OCI-LY1 (cell line): ENCODE measurements around the gene HMGCLL1.

Source experiments
- H2AFZ ChIP-seq: fragments of 200-600 bp; sonication (generic), shearing (Covaris generic); 2 replicates; pipeline ENCODE4 v1.6.0; 2014; ENCODE audit warnings: antibody characterized with exemption, mild to moderate bottlenecking, low read length
- H3F3A ChIP-seq: fragments of 200-600 bp; sonication (generic), shearing (Covaris generic); 2 replicates; pipeline ENCODE4 v1.6.0; 2014; ENCODE audit warnings: mild to moderate bottlenecking, antibody characterized with exemption, low read length, moderate library complexity; ENCODE audit not compliant: insufficient read depth
- H3K27ac ChIP-seq: fragments of 200-600 bp; sonication (generic); 2 replicates; pipeline ENCODE4 v1.5.1; 2014; ENCODE audit warnings: low read length, mixed run types, mild to moderate bottlenecking, low read depth; ENCODE audit not compliant: poor library complexity, severe bottlenecking
- H3K27me3 ChIP-seq: fragments of 200-600 bp; sonication (generic); 2 replicates; pipeline ENCODE4 v1.6.0; 2014; ENCODE audit warnings: antibody characterized with exemption, mild to moderate bottlenecking, low read length, moderate library complexity; ENCODE audit not compliant: insufficient read depth
- H3K36me3 ChIP-seq: fragments of 200-600 bp; sonication (generic); 2 replicates; pipeline ENCODE4 v1.6.1; 2014; ENCODE audit warnings: mild to moderate bottlenecking, antibody characterized with exemption, low read length, moderate library complexity, mixed read lengths; ENCODE audit not compliant: insufficient read depth
- H3K4me1 ChIP-seq: fragments of 200-600 bp; sonication (generic); 2 replicates; pipeline ENCODE4 v1.5.1; 2014; ENCODE audit warnings: mild to moderate bottlenecking, low read length, moderate library complexity; ENCODE audit not compliant: insufficient read depth, severe bottlenecking
- H3K4me2 ChIP-seq: fragments of 200-600 bp; sonication (generic), shearing (Covaris generic); 2 replicates; pipeline ENCODE4 v1.6.1; 2014; ENCODE audit warnings: low read length
- H3K4me3 ChIP-seq: fragments of 200-600 bp; sonication (generic); 2 replicates; pipeline ENCODE4 v1.5.1; 2014; ENCODE audit warnings: low read length, low read depth, mild to moderate bottlenecking, mixed read lengths; ENCODE audit not compliant: poor library complexity, severe bottlenecking
- H3K79me2 ChIP-seq: fragments of 200-600 bp; shearing (Covaris generic); 2 replicates; pipeline ENCODE4 v1.6.1; 2016; ENCODE audit warnings: mixed run types, low read length, mixed read lengths; ENCODE audit not compliant: insufficient read depth
- H3K9ac ChIP-seq: fragments of 200-600 bp; sonication (generic), shearing (Covaris generic); 2 replicates; pipeline ENCODE4 v1.6.1; 2014; ENCODE audit warnings: mild to moderate bottlenecking, low read length, mixed read lengths
- H3K9me2 ChIP-seq: fragments of 200-600 bp; sonication (generic), shearing (Covaris generic); 2 replicates; pipeline ENCODE4 v1.6.1; 2014; ENCODE audit warnings: low read depth, mild to moderate bottlenecking, low read length, mixed read lengths
- H3K9me3 ChIP-seq: fragments of 200-600 bp; shearing (Covaris generic); 2 replicates; pipeline ENCODE4 v1.6.1; 2014; ENCODE audit warnings: low read length, mixed read lengths
- H4K20me1 ChIP-seq: fragments of 200-600 bp; sonication (generic), shearing (Covaris generic); 2 replicates; pipeline ENCODE4 v1.6.0; 2016; ENCODE audit warnings: mild to moderate bottlenecking, low read length; ENCODE audit not compliant: insufficient read depth
- EZH2 ChIP-seq: fragments of 200-600 bp; sonication (generic), shearing (Covaris generic); IDR thresholded peaks from 2 replicates; pipeline ENCODE4 v1.8.0; 2017; ENCODE audit warnings: borderline replicate concordance, mixed run types, mild to moderate bottlenecking, antibody characterized with exemption, low read length, moderate library complexity, mixed read lengths
- TF ChIP-seq, protein P1 (sequence below): fragments of 200-600 bp; sonication (generic), shearing (Covaris generic); IDR thresholded peaks from 2 replicates; pipeline ENCODE4 v1.5.1; 2017; ENCODE audit warnings: mild to moderate bottlenecking, antibody characterized with exemption, low read length, moderate library complexity, mixed read lengths

Gene HMGCLL1

DNA sequence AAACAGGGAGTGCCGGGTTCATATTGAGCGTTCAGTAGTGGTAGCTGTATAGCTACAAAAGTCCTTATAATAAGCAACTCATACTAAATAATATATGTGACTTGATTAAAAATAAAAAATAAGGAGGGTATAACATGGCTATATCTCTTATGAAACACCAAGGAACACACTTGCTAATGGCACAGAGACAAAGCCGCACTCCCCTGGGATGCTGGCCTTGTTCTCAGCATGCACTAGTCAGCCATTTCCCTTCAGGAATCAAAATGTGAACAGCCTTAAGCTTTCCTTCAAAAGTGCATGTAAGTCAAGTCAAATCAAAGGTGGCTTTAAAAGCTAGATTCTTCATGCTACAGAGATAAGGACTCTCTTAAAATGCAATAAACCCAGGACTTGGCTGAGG lies 9.4 kb downstream of the HMGCLL1 start:
- no peak overlapping the region for H3K4me3 ChIP-seq
- H3K9ac ChIP-seq: no peak overlapping the region
- no peak overlapping the region for H3K27ac ChIP-seq
- no peaks in the 10 kb centered on the region for H3K36me3 ChIP-seq
- H3K79me2 ChIP-seq: no peaks in the 10 kb centered on the region
- H3K27me3 ChIP-seq: no peaks in the 10 kb centered on the region
- no peaks in the 10 kb centered on the region for H4K20me1 ChIP-seq
- no peak overlapping the region for H3K4me2 ChIP-seq
- TF ChIP-seq, protein P1, sequence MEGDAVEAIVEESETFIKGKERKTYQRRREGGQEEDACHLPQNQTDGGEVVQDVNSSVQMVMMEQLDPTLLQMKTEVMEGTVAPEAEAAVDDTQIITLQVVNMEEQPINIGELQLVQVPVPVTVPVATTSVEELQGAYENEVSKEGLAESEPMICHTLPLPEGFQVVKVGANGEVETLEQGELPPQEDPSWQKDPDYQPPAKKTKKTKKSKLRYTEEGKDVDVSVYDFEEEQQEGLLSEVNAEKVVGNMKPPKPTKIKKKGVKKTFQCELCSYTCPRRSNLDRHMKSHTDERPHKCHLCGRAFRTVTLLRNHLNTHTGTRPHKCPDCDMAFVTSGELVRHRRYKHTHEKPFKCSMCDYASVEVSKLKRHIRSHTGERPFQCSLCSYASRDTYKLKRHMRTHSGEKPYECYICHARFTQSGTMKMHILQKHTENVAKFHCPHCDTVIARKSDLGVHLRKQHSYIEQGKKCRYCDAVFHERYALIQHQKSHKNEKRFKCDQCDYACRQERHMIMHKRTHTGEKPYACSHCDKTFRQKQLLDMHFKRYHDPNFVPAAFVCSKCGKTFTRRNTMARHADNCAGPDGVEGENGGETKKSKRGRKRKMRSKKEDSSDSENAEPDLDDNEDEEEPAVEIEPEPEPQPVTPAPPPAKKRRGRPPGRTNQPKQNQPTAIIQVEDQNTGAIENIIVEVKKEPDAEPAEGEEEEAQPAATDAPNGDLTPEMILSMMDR: no peak
- no peak for TF ChIP-seq EZH2
- no peaks in the 10 kb centered on the region for H3F3A ChIP-seq
- H3K9me3 ChIP-seq: no peaks in the 10 kb centered on the region
- H3K9me2 ChIP-seq: no peaks in the 10 kb centered on the region
- H2AFZ ChIP-seq: no peak overlapping the region
- no peaks in the 10 kb centered on the region for H3K4me1 ChIP-seq

DNA sequence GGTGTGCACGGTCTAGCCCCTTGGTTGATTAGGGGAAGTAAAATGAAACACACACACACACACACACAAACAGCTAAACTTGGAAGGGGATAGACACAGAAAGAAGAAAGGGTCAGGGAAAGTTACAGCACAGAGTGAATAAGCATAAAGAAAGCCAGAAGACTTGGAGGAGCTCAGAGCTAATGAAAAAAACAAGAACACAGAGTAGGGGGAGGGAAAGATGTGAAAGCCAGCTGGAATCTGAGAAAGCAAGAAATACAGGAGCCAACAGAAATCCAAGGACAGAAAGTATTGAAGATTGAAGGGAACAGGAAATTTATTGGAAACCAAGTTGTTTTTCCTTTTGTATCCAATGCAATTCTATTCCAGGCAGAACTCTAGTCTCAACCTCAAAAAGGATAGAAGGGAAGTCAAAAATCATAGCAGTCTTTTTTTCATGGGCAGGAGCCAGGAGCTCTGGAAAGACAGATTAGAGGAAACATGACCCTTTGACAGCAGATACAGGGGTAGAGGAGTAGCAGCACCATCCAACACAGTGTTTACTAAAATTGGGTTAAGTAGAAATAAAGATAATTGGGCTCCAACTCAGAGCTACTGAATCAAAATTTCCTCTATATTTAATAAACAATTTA lies 10.1 kb downstream of the HMGCLL1 start:
- Histone ChIP-seq H4K20me1 (no peaks in the 10 kb centered on the region), H3K36me3 (no peaks in the 10 kb centered on the region), H3K9me2 (no peaks in the 10 kb centered on the region), H2AFZ (no peak overlapping the region), H3K4me1 (no peaks in the 10 kb centered on the region), H3K27ac (no peak overlapping the region), H3K4me2 (no peak overlapping the region), H3K4me3 (no peak overlapping the region), H3K79me2 (no peaks in the 10 kb centered on the region), H3K9me3 (no peaks in the 10 kb centered on the region), H3K9ac (no peak overlapping the region), H3F3A (no peaks in the 10 kb centered on the region), H3K27me3 (no peaks in the 10 kb centered on the region)
- TF ChIP-seq EZH2: no peak
- TF ChIP-seq, protein P1: no peak

DNA sequence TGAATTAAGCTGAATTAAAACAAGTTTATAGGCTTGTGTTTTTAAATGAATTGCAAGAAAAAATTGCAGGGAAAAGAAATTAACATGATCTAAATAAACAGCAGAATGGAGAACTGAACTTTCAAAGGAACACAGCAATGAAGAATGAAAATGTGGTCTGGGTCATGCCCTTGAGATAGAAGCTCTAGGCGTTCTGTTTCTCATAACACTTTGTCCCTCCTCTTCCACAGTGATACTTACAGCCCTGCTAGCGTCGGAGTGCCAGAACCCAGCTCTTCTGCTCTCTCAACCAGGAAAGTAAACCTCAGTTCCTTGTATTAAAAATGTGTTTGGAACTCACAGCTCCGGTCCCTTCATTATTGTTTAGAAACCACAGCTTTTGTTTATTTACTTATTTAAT lies 11.4 kb downstream of the HMGCLL1 start:
- H3K4me2 ChIP-seq: no peak overlapping the region
- H2AFZ ChIP-seq: no peak overlapping the region
- no peak overlapping the region for H3K9ac ChIP-seq
- H3K4me1 ChIP-seq: no peaks in the 10 kb centered on the region
- no peak for TF ChIP-seq EZH2
- TF ChIP-seq, protein P1: no peak
- no peaks in the 10 kb centered on the region for H3K9me2 ChIP-seq
- H3K27me3 ChIP-seq: no peaks in the 10 kb centered on the region
- no peak overlapping the region for H3K4me3 ChIP-seq
- no peaks in the 10 kb centered on the region for H3K79me2 ChIP-seq
- H4K20me1 ChIP-seq: no peaks in the 10 kb centered on the region
- H3F3A ChIP-seq: no peaks in the 10 kb centered on the region
- no peaks in the 10 kb centered on the region for H3K9me3 ChIP-seq
- H3K36me3 ChIP-seq: no peaks in the 10 kb centered on the region
- H3K27ac ChIP-seq: no peak overlapping the region
